BJ (cell line): ENCODE data around the gene PEMT. TPM values are rescaled to one million over a fixed set of nuclear protein-coding genes. Genes with fewer than 3 reads are reported as not detected.

Source experiments
- CTCF ChIA-PET: fragments of 350-600 bp; formaldehyde crosslinking; extraction: SDS; loops from one replicate; lab custom pipeline; 2021; ENCODE audit warnings: antibody characterized with exemption, inconsistent platforms; lab: Yijun Ruan, JAX
- POLR2A ChIA-PET: fragments of 300-600 bp; sonication (Branson Sonifier 250); formaldehyde crosslinking; extraction: SDS; loops from one replicate; lab custom pipeline; 2021; ENCODE audit warnings: antibody characterized with exemption; lab: Charles Lee
- DNase-seq: peaks from one replicate; pipeline ENCODE4 v3.0.0-alpha.2; 2011; ENCODE audit warnings: low read depth
- H3K27me3 ChIP-seq: 2 replicates; pipeline ENCODE4 v1.6.0; 2011; ENCODE audit warnings: low read length; ENCODE audit not compliant: control insufficient read depth, insufficient read depth
- H3K36me3 ChIP-seq: 2 replicates; pipeline ENCODE4 v1.5.1; 2011; ENCODE audit warnings: low read length; ENCODE audit not compliant: control insufficient read depth, insufficient read depth
- H3K4me3 ChIP-seq: 2 replicates; pipeline ENCODE4 v1.5.1; 2011; ENCODE audit warnings: low read depth, mild to moderate bottlenecking, control low read depth, low read length
- polyA plus RNA-seq: library from polyadenylated mRNA; depleted of rRNA; stranded (reverse); fragments of >200 nt; gene quantifications from 2 replicates; pipeline ENCODE4 v1.2.3, GENCODE V29; 2011
- TF ChIP-seq, protein P1 (sequence below): IDR thresholded peaks from 2 replicates; pipeline ENCODE4 v1.5.1; 2011; ENCODE audit warnings: low read depth, mild to moderate bottlenecking, control low read depth, inconsistent platforms, low read length, moderate library complexity; ENCODE audit not compliant: insufficient read depth

Gene PEMT
- polyA plus RNA-seq, 1 experiment = 50.7 TPM

- Histone ChIP-seq H3K4me3 (no peak overlapping the region), H3K36me3 (0 out of 2 replicates have a peak, but pooled peaks cover 1% of the 10 kb centered on the region), H3K27me3 (no peaks in the 10 kb centered on the region)
- CTCF ChIA-PET = interaction anchor here (0.7 kb wide), 1 partner anchor 162 kb away, joined by 3 read pairs; no protein-coding TSS in a partner anchor
- DNase-seq = no peak
- TF ChIP-seq, protein P1, sequence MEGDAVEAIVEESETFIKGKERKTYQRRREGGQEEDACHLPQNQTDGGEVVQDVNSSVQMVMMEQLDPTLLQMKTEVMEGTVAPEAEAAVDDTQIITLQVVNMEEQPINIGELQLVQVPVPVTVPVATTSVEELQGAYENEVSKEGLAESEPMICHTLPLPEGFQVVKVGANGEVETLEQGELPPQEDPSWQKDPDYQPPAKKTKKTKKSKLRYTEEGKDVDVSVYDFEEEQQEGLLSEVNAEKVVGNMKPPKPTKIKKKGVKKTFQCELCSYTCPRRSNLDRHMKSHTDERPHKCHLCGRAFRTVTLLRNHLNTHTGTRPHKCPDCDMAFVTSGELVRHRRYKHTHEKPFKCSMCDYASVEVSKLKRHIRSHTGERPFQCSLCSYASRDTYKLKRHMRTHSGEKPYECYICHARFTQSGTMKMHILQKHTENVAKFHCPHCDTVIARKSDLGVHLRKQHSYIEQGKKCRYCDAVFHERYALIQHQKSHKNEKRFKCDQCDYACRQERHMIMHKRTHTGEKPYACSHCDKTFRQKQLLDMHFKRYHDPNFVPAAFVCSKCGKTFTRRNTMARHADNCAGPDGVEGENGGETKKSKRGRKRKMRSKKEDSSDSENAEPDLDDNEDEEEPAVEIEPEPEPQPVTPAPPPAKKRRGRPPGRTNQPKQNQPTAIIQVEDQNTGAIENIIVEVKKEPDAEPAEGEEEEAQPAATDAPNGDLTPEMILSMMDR = no peak
- POLR2A ChIA-PET = no interaction called here
Measured at GRCh38 chr17:17480593-17481148, 110.8 kb downstream of the PEMT start.

GRCh38 chr17:17479209-17479608 lies 112.3 kb downstream of the PEMT start:
- Histone ChIP-seq H3K36me3 (no peaks in the 10 kb centered on the region), H3K4me3 (no peak overlapping the region), H3K27me3 (no peaks in the 10 kb centered on the region)
- ChIA-PET CTCF (interaction anchor here (0.9 kb wide), 1 partner anchor 89 kb away, joined by 3 read pairs; no protein-coding TSS in a partner anchor), POLR2A (no interaction called here)
- no peak for DNase-seq
- TF ChIP-seq, protein P1 = no peak

GRCh38 chr17:17476865-17477467 lies 114.5 kb downstream of the PEMT start, which contains the start of gene MED9:
MED9 (plus strand) TSS chr17:17477000; CDS start chr17:17477042, 42 bp downstream.
- TF ChIP-seq, protein P1 = no peak
- peaks cover 2% of the 10 kb centered on the region; the same call in 1 of the 2 replicates for H3K27me3 ChIP-seq
- no peak for DNase-seq
- ChIA-PET POLR2A (no interaction called here), CTCF (interaction anchor here (1.1 kb wide), 1 partner anchor 164 kb away, joined by 3 read pairs; no protein-coding TSS in a partner anchor)
- H3K4me3 ChIP-seq = peak within 1 kb of the TSS; percentile 88
- H3K36me3 ChIP-seq = no peaks in the 10 kb centered on the region

DNA sequence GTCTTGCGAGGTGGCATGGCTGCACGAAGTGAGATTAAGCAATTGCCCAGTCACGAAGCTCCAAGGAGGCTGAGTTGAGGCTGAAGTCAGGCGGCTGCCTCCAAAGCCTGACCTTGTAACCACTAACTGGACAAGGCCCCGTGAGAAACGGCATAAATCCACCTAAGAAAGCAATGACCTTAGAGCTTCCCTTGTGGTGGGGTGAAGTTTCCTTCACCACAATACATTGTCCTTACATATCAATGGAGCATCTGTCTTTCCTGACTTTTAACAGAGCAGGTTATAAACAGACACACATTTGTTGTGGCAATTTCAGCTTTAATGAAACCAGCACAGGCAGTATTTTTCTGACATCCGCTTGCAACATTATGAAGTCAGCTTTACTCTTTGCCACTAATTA lies 117.2 kb downstream of the PEMT start:
- CTCF ChIA-PET = no interaction called here

GRCh38 chr17:17472333-17472920 lies 119.1 kb downstream of the PEMT start:
- ChIA-PET CTCF (interaction anchor here (1.1 to 1.9 kb wide), 3 partner anchors 24 to 170 kb away, joined by 3 to 6 read pairs (median 5); partner anchors contain the start of gene RASD1), POLR2A (no interaction called here)
- Histone ChIP-seq H3K27me3 (peaks cover 7% of the 10 kb centered on the region), H3K36me3 (no peaks in the 10 kb centered on the region), H3K4me3 (no peak overlapping the region)
- TF ChIP-seq, protein P1 = no peak
- DNase-seq = no peak

More for the DNA sequence above, 117.2 kb downstream of the PEMT start:
- Histone ChIP-seq H3K27me3 (peaks cover 7% of the 10 kb centered on the region), H3K36me3 (no peaks in the 10 kb centered on the region), H3K4me3 (no peak overlapping the region)
- POLR2A ChIA-PET = no interaction called here
- TF ChIP-seq, protein P1 = no peak
- DNase-seq = no peak
